Epithelial cell of prostate (primary cell): ENCODE data around the gene APBA2.
A peak's percentile ranks its signal among the peaks of the same experiment; 100 is the strongest.
"Not testable (repeated sequence)": the region's sequence is repeated elsewhere in the genome, so short reads cannot be mapped to it uniquely, and the experiment has no call there.

Experiments used
- DNase-seq: peaks from one replicate; pipeline ENCODE4 v3.0.0-alpha.2; 2011; ENCODE audit warnings: low read depth, low spot score
- H3K27ac ChIP-seq: fragments of 450-650 bp; 2 replicates; pipeline ENCODE4 v1.5.1; 2017; ENCODE audit warnings: mild to moderate bottlenecking

APBA2 gene

DNA sequence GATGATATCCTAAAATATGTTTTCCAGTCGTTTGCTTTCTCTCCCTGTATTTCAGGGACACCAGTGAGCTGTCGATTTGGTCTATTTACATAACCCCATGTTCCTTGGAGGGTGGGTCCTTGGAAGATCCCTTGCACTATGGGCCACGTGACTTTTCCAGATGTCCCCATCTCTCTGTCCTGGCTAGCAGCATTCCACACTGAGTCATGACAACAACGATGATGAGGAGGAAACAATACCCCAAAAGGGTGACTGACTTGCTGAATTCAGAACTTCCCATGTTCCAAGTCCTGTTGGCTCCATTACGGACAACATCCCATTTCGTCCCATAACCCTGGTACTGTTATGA lies 249.5 kb downstream of the APBA2 start:
- H3K27ac ChIP-seq: no peak overlapping the region
- no peak for DNase-seq

DNA sequence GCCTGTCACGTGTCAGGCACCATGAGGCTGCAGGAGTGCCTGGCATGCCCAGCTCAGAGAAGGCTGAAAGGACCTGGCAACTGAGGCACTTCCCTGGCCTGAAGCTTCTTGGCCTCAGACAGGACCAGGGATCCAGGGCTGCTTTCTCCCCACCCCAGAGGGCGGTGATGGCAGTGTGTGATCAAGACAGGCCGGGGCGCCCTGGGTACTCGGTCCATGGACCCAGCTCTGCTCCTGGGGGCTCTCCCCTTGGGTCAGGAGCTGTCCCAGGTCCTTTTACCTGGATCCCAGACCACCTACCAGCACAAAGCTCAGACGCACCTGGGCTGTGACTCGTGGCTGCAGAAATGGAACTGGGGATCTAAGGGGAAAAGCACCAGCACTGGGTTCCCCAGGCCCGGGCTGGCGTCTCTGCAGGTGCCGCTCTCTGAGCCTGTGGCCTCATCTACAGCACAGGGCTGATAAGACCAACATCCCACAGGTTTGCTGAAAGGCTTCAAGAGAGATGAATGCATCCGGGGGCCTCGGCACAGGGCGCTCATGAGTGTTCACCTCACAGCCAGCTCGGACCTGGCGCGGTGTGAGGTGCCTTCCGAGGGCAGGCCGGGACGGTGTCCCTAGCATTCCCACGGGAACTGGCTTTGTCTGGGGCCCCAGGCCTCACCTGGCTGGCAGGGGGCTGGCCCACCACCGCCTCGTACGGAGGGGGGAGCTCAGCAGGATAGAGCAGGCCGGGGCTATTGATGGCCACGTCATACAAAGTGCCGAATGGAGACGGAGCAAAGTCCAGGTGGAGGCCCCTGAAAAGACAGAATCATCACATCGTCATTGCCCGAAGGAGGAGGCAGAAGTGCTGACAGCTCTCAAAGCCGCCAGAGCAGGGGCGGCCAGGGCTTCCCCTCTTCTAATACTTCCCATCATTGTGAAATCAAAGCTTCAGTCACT lies 250.2 kb downstream of the APBA2 start:
- no peak overlapping the region for H3K27ac ChIP-seq
- no peak for DNase-seq

DNA sequence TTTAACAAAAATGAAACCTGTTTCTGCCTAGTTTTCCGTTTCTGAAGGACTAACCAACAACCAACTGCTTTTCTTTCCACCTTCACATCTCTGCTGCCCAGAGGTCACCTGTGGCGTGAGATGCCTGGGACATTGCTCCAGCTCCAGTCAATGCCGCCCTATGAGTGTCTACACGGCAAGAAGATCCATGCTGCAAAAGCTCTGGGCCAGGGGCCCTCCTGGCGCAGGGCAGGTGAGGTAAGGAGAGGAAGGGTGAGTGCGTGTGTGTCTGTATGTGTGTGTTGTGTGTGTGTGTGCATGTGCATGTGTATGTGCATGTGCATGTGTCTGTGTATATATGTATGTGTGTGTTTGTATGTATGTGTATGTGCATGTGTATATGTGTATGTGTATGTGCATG lies 252.5 kb downstream of the APBA2 start:
- no peak for DNase-seq
- H3K27ac ChIP-seq: no peak overlapping the region

DNA sequence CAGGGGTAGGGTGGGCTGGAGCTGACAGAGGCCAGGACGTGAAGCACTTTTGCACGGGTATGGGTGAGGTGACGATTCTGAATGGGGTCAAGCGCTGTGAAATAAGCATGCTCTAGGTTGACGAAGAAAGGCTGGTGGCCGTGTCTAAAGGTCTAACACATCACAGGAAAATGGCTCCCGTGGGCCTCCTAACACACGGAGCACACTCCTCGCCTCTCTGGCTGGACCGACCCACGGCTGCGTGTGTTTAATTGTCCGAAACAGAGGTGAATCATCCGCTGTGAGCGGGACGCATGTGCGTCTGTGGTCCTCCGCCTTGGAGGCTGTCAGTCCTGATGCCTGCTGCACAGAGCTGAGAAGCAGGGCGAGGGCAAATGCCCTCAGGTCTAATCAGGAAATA lies 253.3 kb downstream of the APBA2 start:
- no peak overlapping the region for H3K27ac ChIP-seq
- no peak for DNase-seq

DNA sequence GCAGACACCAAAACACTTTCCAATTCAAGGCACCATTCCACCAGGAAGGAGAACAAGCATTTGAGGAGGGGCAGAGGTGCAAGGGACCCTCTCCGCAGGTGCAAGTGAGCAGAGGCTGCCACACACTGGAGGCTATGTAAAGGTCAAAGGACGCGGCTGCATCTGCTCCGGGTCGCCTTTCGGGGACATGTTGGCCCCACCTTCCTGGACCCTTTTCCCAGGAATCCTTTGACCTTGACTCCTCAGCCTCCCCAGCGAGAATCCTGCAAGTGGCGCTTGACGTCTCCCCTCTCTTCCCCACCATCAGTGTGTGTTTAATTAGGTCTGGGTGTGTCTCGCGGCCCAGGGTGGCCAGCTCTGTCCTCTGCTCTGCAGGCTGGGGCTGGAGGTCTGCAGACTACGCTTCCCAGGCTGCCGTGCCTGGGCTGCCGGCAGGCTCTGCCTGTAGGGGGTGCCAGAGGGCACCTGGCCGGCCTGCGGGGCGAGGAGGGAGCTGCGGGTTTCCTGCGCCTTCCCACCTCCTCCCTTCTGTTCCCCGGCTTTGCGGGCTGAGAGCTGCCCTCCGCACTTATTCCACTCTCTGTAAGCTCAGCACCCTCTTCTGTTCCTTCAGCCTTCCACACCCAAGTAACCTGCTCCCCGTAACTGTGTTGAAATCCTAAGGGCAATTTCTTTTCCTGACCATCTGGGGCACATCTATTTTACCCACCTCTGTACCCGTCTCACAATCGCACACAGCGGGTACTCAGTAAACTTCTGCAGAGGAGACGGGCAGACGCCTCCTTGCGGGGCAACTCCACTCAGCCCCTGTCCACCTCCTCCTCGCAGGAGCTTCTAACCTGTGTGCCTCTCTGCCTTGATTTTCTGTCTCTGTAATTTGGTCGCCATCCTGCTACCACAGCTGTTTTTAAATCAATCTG lies 254.0 kb downstream of the APBA2 start:
- H3K27ac ChIP-seq: no peak overlapping the region
- no peak for DNase-seq

DNA sequence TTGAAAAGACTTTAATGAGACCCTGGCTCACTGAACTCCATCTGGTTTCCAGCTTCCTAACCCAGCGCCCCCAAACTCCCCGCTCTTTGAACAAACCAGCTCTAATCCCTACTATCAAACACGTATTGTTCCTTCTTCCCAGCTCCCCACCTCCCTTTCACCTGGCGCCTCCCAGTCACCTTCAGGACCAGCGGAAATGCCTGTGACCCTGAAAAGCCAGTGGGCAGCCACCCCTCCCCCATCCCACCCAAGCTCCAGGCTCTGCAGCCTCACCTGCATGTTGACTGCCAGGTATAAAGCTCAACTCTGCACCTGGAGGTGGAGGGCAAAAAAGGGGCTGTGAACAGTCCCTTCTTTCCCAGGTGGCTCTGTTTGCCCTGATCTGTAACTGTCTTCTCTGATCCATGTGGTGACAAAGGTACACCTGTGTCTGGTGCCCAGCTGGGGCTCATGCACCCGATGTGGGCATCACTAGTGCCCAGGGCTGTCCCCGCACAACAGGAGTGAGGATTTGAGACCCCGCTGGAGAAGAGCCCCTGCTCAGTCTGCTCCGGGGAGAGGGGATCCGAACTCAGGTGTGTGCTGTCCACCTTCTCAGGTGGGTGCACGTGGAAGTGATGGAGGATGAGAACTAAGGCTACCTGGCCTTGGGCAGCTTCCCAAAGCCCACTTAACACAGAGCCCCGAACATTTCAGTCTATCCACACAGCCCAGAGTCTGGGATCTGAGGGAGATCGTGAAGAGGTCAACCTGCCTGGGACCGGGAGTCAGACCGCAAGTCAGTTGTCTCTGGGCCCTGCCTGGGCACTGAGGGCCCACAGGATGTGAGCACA lies 254.9 kb downstream of the APBA2 start:
- no peak for DNase-seq
- peak overlapping the region; percentile 69 for H3K27ac ChIP-seq

DNA sequence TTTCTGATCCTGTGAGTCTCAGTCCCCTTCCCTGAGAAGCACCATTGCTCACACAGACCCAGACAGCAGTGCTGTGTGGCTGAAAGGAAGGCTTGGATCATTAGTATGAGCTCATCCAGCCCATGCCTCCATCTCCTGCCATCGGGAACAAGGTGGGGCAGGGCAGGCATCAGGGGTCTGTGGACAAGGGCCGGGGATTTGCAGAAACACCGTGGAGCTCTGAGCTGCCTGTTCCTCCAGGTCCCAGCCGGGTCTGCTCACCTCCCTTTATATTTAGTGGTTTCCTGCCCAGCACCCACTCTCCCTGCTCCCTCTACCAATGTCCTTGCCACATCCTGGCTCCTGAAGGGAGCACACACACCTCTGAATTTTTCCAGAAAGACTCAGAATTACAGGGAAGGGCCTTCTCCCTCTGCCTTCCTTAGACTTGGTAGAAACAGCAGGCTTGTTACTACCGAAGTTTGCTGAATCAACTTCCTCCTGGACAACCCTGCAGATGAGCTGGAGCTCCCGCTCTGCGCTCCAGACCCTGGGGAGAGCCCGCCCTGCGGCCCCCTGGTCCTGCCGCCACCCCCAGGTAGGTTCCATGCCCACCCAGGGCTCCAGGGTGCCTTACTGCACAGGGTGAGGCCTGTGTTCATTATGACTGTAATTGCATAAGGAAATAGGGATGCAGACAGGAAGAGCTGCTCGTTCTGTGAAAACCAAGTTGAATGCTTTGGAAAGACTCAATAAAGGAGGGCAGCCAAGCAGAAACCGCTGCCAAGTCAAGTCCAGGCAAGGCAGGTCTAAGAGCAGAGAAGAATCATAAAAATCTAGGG lies 255.7 kb downstream of the APBA2 start:
- peak overlapping the region; percentile 69 for H3K27ac ChIP-seq
- DNase-seq: peak; percentile 16

DNA sequence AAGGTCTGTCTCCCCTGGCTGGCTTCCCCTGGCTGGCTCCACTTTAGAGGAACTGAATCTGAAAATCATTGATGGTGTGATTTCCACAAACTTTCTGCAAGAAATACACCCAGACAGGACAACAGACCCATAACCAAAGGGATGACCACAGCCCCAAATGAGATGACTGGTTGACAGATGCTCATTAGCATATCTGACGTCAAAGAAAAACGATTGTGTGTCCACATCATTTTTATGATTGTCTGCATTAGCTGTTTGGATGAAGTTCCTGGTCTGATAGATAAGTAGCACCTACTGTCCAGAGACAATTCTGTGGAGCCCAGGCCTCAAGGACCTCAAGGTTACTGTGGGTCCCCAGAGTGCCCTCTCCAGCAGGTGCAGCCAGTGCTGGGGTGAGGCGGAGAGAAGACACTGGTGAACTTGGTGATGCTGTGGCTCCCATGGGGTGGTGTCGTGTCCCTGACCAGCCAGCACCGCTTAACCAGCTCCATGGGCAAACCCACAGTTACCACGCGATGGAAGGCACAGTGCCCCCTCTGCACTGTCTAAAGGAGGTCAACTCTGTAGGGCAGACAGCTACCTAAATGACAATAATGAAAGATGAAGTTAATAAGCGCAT lies 256.5 kb downstream of the APBA2 start:
- peak overlapping the region; percentile 69 for H3K27ac ChIP-seq
- DNase-seq: no peak

DNA sequence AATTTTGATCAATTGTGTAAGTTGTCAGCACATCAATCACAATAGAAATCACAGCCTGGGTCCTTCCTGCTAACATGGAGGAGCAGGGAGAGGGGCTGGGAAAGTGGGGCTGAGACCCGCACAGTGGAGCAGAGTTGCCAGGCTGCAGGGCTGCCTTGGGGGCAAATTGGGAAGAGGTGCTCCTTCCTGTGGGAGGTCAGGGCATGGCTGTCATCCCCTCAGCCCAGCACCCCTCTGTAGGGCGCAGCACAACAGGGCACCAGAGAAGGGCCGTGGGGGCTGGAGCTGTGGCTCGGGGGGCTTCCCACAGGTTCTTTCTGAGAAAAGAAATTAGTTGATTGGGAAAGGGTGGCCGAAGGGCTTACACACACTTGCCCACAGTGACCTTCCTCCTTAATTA lies 257.5 kb downstream of the APBA2 start:
- no peak overlapping the region for H3K27ac ChIP-seq
- DNase-seq: no peak

DNA sequence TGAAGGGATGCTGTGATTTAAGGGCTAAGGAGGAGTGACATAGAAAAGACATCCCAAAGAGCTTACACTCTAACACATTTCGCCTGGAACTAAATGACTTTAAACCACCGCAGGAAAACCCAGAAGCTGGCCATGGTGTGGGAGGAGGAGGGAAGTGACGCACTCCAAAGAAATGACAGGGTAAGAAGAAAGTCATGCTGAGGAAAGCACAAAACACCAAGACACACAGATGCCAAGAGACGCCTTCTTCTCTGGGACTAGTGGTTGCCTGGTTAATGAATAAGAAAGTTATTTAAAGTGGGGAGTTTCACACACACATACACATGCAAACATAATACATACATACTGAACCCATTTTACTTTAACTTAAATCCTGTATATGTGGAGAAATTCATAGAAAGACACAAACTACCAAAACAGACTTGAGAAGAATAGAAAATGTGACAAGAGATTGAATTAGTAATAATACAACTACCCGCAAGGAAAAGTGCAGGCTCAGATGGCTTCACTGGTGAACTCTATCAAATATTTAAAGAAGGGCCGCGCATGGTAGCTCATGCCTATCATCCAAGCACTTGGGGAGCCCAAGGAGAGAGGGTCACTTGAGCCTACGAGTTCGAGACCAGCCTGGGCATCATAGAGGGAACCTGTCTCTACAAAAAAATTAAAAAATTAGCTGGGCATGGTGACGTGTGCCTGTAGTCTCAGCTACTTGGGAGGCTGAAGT lies 258.3 kb downstream of the APBA2 start:
- H3K27ac ChIP-seq: no peak overlapping the region
- no peak for DNase-seq

DNA sequence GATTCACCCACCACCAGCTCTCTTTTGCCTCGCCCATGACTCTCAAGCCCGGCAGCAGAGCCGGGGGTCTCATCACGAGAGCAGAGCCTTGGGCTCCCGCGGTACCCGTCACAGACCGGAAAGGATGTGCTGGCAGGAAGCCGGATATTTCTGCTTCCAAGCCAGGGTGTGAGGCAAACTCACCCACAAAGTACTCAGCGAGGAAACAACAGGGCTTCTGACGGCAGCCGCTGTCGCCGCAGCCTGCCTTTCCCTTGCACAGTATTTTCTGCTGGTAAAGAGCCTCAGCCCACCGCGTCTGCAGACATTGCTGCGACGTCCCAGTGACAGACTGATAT lies 263.9 kb downstream of the APBA2 start:
- no peak for DNase-seq

DNA sequence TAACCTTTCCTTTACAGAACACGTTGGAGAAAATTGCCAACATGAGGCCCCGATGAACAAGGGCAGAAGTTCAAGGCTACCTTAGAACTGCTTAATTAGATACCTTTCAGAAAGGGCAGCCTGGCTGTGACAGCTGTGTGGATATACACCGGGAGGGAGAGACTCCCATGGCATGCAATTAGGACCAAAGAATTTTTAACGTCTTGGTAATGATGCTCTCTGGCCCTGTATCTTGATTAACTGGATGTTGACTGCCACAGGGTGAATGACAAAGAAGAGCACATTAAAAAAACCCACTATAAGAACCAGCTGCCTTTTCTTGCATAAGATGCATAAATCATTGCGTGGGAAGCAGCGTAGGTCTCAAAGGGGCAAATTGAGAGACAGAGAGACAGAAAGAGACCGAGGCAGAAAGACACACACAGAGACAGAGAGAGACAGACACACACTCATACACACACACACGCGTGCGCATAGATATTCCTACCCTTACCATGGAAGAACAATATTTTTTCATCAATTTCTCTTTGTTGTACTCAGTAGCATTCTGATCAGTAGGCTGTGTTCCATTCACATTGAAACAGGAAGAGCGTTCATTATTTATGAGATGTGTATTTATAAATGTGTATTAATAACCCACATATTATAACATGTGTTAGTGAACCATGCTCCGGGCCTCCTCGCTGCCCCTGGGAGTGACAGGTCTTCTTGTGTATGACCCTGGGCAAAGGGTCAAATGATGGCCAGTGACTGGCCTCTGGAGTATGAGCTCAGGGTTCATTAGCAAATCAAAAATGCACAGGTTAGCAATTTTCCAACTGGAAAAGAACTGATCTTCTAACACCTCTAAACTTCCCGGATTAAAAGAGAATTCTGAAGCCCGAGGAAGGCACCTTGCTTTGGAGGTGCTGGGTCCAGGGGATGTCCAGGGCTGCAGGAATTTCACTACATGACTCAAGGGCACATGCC lies 265.0 kb downstream of the APBA2 start:
- no peak for DNase-seq
- H3K27ac ChIP-seq: no peak overlapping the region

More for the DNA sequence above, 263.9 kb downstream of the APBA2 start:
- no peak overlapping the region for H3K27ac ChIP-seq

DNA sequence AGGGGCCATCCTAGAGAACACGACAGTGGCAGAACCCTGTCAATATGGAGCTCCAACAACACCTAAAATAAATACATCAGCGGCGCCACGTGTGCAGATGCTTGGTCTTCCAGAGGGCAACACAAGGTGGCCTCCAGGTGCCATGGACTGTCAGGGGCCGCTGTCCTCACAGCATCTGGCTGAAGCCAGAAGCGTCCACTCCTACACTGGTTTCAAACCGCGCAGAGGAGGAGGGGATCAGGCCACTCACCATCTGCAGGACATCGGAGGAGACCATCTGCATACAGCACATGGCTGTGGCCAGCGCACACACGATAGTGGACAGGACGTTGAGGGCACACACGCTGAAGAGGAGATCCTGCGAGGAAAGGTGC lies 265.7 kb downstream of the APBA2 start:
- no peak overlapping the region for H3K27ac ChIP-seq
- DNase-seq: no peak

DNA sequence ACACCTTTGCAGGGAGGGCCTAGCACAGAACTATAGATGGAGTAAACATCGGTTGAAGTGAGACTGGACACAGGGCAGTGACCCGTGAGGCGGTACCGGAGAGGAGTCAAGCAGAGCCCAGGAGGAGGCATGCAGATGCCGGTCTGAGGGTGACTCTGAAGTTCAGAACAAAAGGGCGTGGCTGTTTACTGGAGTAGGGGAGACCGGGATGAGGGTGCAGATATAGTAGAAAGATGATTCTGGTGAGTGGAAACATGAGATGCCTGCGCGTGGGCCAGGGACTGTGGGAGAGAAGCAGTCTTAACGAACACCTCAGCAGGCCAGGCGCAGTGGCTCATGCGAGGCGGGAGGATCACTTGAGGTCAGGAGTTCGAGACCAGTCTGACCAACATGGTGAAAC lies 270.7 kb downstream of the APBA2 start:
- DNase-seq: no peak
- H3K27ac ChIP-seq: no peak overlapping the region

DNA sequence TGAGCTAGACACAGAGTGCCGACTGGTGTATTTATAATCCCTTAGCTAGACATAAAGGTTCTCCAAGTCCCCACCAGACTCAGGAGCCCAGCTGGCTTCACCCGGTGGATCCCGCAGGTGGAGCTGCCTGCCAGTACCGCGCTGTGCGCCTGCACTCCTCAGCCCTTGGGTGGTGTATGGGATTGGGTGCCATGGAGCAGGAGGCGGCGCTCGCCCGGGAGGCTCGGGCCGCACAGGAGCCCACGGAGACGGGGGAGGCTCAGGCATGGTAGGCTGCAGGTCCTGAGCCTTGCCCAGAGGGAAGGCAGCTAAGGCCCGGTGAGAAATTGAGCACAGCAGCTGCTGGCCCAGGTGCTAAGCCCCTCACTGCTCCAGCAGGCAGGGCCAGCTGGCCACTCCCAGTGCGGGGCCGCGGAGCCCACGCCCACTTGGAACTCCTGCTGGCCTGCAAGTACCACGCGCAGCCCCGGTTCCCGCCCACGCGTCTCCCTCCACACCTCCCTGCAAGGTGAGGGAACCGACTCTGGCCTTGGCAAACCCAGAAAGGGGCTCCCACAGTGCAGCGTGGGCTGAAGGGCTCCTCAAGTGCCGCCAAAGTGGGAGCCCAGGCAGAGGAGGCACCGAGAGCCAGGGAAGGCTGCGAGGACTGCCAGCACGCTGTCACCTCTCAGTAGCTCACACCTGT lies 274.1 kb downstream of the APBA2 start:
- no peak overlapping the region for H3K27ac ChIP-seq
- DNase-seq: no peak

DNA sequence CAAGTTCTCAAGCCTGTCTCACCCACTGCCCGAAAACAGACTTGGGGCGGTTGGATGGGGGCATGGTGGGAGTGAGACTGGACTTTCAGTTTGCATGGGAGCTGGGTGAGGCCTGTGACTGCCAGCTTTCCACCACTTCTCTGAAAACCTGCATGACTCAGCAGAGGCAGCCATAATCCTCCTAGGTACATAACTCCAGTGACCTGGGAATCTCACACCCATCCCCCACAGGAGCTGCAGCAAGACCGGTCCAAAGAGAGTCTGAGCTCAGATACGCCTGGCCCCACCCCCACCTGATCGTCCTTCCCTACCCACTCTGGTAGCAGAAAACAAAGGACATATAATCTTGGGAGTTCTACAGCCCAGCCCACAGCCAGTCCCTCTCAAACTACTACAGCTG lies 276.6 kb downstream of the APBA2 start:
- DNase-seq: no peak
- H3K27ac ChIP-seq: no peak overlapping the region

DNA sequence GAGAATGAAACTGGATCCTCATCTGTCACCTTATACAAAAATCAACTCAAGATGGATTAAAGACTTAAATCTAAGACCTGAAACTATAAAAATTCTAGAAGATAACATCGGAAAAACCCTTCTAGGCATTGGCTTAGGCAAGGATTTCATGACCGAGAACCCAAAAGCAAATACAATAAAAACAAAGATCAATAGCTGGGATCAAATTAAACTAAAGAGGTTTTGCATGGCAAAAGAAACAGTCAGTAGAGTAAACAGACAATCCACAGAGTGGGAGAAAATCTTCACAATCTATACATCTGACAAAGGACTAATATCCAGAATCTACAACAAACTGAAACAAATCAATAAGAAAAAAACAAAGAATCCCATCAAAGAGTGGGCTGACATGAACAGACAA lies 281.3 kb downstream of the APBA2 start:
- not testable (repeated sequence) for H3K27ac ChIP-seq, DNase-seq
